Muscle of leg (tissue), 11 donors: ENCODE data around the gene ZGPAT. TPM values are rescaled to one million over a fixed set of nuclear protein-coding genes. Genes with fewer than 3 reads are reported as not detected.

ENCODE experiments used
- DNase-seq: peaks from one replicate; pipeline ENCODE4 v3.0.0; 2013
- H3K27ac ChIP-seq: one replicate; pipeline ENCODE4 v1.5.1; 2013; ENCODE audit warnings: mild to moderate bottlenecking, low read length, control low read depth
- H3K27me3 ChIP-seq: one replicate; pipeline ENCODE4 v1.6.1; 2013; ENCODE audit warnings: low read length; ENCODE audit not compliant: control insufficient read depth, insufficient read depth
- H3K36me3 ChIP-seq: one replicate; pipeline ENCODE4 v1.6.1; 2013; ENCODE audit warnings: low read length; ENCODE audit not compliant: control insufficient read depth, insufficient read depth
- H3K4me1 ChIP-seq: one replicate; pipeline ENCODE4 v1.6.1; 2013; ENCODE audit warnings: low read length; ENCODE audit not compliant: control insufficient read depth, insufficient read depth
- H3K4me3 ChIP-seq: one replicate; pipeline ENCODE4 v1.5.1; 2013; ENCODE audit warnings: low read length, control low read depth
- H3K9me3 ChIP-seq: replicated peaks from 2 replicates; pipeline ENCODE4 v1.6.1; 2013; ENCODE audit warnings: low read depth, low read length; ENCODE audit not compliant: control insufficient read depth
- WGBS: methylation state at CpG from one replicate; pipeline ENCODE4 v1.1.5; 2013; ENCODE audit warnings: missing lambda C conversion rate; ENCODE audit not compliant: insufficient coverage; 5-methylcytosine and 5-hydroxymethylcytosine counted together
- polyA plus RNA-seq, 8 donors: library from polyadenylated mRNA; unstranded; fragments of 120-200 nt; gene quantifications; one replicate each; pipeline versions ENCODE4 v1.2.1 to v1.2.3, GENCODE V29; 2013; ENCODE audit warnings: inconsistent platforms in 1 of 8, low replicate concordance in 1 of 8; ENCODE audit not compliant: insufficient read length in 8 of 8, insufficient read depth in 1 of 8
- total RNA-seq: library from RNA; stranded (reverse); fragments of 120-200 nt; gene quantifications from one replicate; pipeline ENCODE4 v1.2.4, GENCODE V29; 2013

ZGPAT gene
- total and polyA plus RNA-seq, 9 donors: 13.0 to 18.2 (median 16.2) TPM

GRCh38 chr20:63740070-63740626, 32.3 kb downstream of the ZGPAT start:
- under 1% methylated on average over 68 of the region's 80 CpGs for WGBS
- Histone ChIP-seq H3K9me3 (no peaks in the 10 kb centered on the region), H3K27me3 (peaks cover 2% of the 10 kb centered on the region), H3K27ac (peak overlapping the region; percentile 95), H3K36me3 (peaks cover 46% of the 10 kb centered on the region), H3K4me1 (peaks cover 55% of the 10 kb centered on the region), H3K4me3 (peak overlapping the region; percentile 78)
- peak; percentile 81 for DNase-seq

GRCh38 chr20:63740627-63741353, 33.0 kb downstream of the ZGPAT start:
- peaks cover 48% of the 10 kb centered on the region for H3K4me1 ChIP-seq
- WGBS: 0% methylated on average over 20 of the region's 29 CpGs

GRCh38 chr20:63741354-63741675, 33.5 kb downstream of the ZGPAT start:
- Histone ChIP-seq H3K9me3 (no peaks in the 10 kb centered on the region), H3K4me1 (peaks cover 43% of the 10 kb centered on the region), H3K36me3 (peaks cover 45% of the 10 kb centered on the region), H3K27me3 (peaks cover 2% of the 10 kb centered on the region), H3K27ac (peak overlapping the region; percentile 95), H3K4me3 (peak overlapping the region; percentile 78)
- 28% methylated on average over 2 of the region's 6 CpGs for WGBS
- DNase-seq: no peak

More at GRCh38 chr20:63740627-63741353, 33.0 kb downstream of the ZGPAT start:
- H3K27me3 ChIP-seq: peaks cover 2% of the 10 kb centered on the region
- H3K4me3 ChIP-seq: peak overlapping the region; percentile 78
- H3K36me3 ChIP-seq: peaks cover 43% of the 10 kb centered on the region
- DNase-seq: peak; percentile 96
- no peaks in the 10 kb centered on the region for H3K9me3 ChIP-seq
- H3K27ac ChIP-seq: peak overlapping the region; percentile 95

DNA sequence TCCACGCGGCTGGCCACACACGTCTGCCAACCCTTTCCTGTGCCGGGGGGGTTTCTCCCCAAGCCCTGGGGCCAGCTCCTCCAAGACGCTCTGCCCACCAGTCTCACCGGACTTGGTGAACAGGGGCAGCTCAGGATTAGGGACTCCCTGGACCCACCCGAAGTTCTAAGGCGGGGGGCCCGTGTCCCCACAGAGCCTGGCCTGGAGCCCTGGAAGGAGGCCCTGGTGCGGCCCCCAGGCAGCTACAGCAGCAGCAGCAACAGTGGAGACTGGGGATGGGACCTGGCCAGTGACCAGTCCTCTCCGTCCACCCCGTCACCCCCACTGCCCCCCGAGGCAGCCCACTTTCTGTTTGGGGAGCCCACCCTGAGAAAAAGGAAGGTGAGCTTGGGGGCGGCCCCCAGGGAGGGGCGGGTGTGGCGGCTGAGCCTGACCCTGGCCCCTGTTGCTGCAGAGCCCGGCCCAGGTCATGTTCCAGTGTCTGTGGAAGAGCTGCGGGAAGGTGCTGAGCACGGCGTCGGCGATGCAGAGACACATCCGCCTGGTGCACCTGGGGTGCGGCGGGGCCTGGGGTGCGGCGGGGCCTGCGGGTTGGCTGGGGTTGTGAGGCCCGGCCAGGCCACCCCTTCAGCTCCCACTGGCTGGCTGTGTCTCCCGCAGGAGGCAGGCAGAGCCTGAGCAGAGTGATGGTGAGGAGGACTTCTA, 34.0 kb downstream of the ZGPAT start:
- Histone ChIP-seq H3K9me3 (no peaks in the 10 kb centered on the region), H3K27me3 (peaks cover 2% of the 10 kb centered on the region), H3K27ac (peak overlapping the region; percentile 95), H3K4me1 (peaks cover 38% of the 10 kb centered on the region), H3K36me3 (peaks cover 45% of the 10 kb centered on the region), H3K4me3 (peak overlapping the region; percentile 78)
- 66% methylated on average over 21 of the region's 30 CpGs for WGBS
- no peak for DNase-seq

- Histone ChIP-seq H3K9me3 (no peaks in the 10 kb centered on the region), H3K27me3 (peaks cover 2% of the 10 kb centered on the region), H3K36me3 (peaks cover 42% of the 10 kb centered on the region), H3K4me3 (no peak overlapping the region), H3K4me1 (peaks cover 31% of the 10 kb centered on the region), H3K27ac (no peak overlapping the region)
- no peak for DNase-seq
- 84% methylated on average over 33 of the region's 37 CpGs for WGBS
These were observed 34.7 kb downstream of the ZGPAT start for GRCh38 chr20:63742381-63743024.

DNA sequence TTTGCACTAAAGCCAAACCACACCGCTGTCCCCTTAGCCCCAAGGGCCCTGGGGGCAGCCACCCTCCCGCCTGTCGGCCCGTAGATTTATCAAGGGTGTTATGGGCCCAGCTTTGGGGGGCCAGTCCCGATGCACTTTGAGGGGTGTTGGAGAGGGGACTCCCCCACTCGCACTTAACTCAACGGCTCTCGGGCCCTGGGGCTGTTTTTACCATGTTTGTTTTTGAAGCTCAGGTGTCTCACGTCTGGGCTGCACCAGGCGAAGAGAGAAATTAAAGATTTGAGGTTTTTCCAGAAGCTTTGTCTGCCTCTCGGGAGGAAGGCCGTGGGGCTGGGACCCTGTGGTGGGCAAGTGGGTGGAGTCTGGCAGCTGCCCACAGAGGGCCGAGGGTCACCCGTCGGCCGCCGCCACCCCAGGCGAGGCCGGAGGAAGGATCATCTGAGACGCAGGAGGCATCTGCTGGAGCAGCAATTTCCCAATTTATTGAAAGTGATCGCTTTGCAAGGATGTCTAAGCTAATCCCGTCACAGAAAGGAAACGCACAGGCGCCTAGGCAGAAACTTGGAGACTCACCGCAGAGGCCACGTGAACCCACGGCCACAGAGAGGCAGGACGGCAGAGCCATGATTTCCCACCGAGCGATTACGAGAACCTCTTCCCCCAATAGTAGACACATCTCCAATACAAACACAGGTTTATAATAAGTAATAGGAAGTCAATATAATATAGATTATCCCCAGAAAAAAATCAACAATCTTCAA, 35.6 kb downstream of the ZGPAT start:
- 81% methylated on average over 10 of the region's 31 CpGs for WGBS
- Histone ChIP-seq H3K4me1 (peaks cover 23% of the 10 kb centered on the region), H3K27me3 (peaks cover 2% of the 10 kb centered on the region), H3K36me3 (peaks cover 50% of the 10 kb centered on the region), H3K9me3 (no peaks in the 10 kb centered on the region), H3K4me3 (no peak overlapping the region), H3K27ac (no peak overlapping the region)
- DNase-seq: no peak

GRCh38 chr20:63744158-63744557, 36.3 kb downstream of the ZGPAT start:
- H3K4me1 ChIP-seq: peaks cover 16% of the 10 kb centered on the region
- no peak for DNase-seq
- peaks cover 50% of the 10 kb centered on the region for H3K36me3 ChIP-seq
- H3K27ac ChIP-seq: no peak overlapping the region
- H3K4me3 ChIP-seq: no peak overlapping the region
- no peaks in the 10 kb centered on the region for H3K27me3 ChIP-seq
- 30% methylated on average over 2 of the region's 4 CpGs for WGBS
- H3K9me3 ChIP-seq: no peaks in the 10 kb centered on the region

DNA sequence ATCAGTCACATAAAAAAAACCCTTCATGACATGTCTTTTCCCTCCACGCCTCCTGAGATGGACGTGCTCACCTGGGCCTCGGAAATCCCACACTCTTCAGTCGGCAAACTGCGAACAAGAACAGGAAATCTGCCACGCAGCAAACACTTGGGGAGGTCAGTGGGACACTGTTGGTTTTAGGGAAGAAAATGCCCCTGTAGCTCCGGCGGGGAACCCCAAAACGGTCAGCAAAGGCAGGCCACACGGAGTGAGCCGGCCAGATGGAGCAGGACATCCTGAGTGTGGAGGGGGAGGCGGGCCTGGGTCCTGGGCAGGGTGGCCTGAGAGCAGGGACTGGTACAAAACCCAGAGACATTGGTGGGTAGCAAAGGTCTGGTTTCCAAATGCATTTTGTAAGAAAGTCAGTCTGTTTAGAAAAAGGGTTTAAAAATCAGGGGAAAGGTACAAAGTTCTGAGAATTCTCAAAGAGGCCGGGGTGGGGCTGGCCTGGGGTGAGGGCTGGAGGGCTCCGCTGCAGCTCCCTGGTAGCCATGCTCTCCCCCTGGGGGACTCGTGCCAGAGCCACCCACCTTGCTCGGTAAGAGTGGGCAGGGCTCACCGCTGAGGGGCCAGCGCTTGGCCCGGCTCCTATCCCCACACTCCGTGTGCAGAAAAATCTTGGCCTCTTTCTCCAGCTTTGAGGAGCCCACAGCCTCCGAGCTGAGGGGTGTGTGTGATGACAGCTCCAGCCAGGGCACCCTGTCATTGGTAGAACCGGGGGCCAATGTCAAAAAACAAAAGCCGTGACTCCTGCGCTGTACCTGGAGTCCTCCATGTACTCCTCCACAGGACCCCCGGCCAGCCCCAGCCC, 37.0 kb downstream of the ZGPAT start:
- no peaks in the 10 kb centered on the region for H3K9me3 ChIP-seq
- no peak for DNase-seq
- no peak overlapping the region for H3K4me3 ChIP-seq
- H3K27me3 ChIP-seq: no peaks in the 10 kb centered on the region
- peaks cover 14% of the 10 kb centered on the region for H3K4me1 ChIP-seq
- WGBS: 71% methylated on average over 12 of the region's 25 CpGs
- no peak overlapping the region for H3K27ac ChIP-seq
- peaks cover 54% of the 10 kb centered on the region for H3K36me3 ChIP-seq

GRCh38 chr20:63745424-63745805, 37.6 kb downstream of the ZGPAT start:
- DNase-seq: no peak
- Histone ChIP-seq H3K36me3 (peaks cover 60% of the 10 kb centered on the region), H3K27ac (no peak overlapping the region), H3K9me3 (no peaks in the 10 kb centered on the region), H3K4me3 (no peak overlapping the region), H3K4me1 (peaks cover 14% of the 10 kb centered on the region), H3K27me3 (no peaks in the 10 kb centered on the region)
- 61% methylated on average over 9 of the region's 15 CpGs for WGBS
